CD4-positive, alpha-beta T cell treated with Interleukin-17A for 4 hours (primary cell): Measurements from ENCODE around the gene RHCE.
"Not testable (repeated sequence)": the region's sequence is repeated elsewhere in the genome, so short reads cannot be mapped to it uniquely, and the experiment has no call there.

Experiments used
- DNase-seq: peaks from one replicate; pipeline ENCODE4 v3.0.0-alpha.2; 2020; ENCODE audit warnings: mixed read lengths

The RHCE gene

GRCh38 chr1:25397549-25397948 lies 23.1 kb downstream of the RHCE start:
- DNase-seq, result not testable (repeated sequence)

GRCh38 chr1:25392841-25393240 lies 27.8 kb downstream of the RHCE start:
- DNase-seq, result no peak

GRCh38 chr1:25389721-25390120 lies 30.9 kb downstream of the RHCE start:
- not testable (repeated sequence) for DNase-seq

- DNase-seq, result not testable (repeated sequence)
Measured at GRCh38 chr1:25388691-25389090, 31.9 kb downstream of the RHCE start.

GRCh38 chr1:25387096-25387495 lies 33.5 kb downstream of the RHCE start:
- not testable (repeated sequence) for DNase-seq

GRCh38 chr1:25383875-25384274 lies 36.8 kb downstream of the RHCE start:
- DNase-seq, result not testable (repeated sequence)

GRCh38 chr1:25383090-25383489 lies 37.5 kb downstream of the RHCE start:
- DNase-seq, result not testable (repeated sequence)

- not testable (repeated sequence) for DNase-seq
Measured at GRCh38 chr1:25382543-25382942, 38.1 kb downstream of the RHCE start.

GRCh38 chr1:25378367-25378766 lies 42.3 kb downstream of the RHCE start:
- DNase-seq, result not testable (repeated sequence)

- not testable (repeated sequence) for DNase-seq
Measured at GRCh38 chr1:25371757-25372156, 48.9 kb downstream of the RHCE start.

GRCh38 chr1:25369691-25370271 lies 50.8 kb downstream of the RHCE start:
- not testable (repeated sequence) for DNase-seq

- no peak for DNase-seq
Measured at GRCh38 chr1:25369241-25369640, 51.4 kb downstream of the RHCE start.

GRCh38 chr1:25362634-25363559 lies 57.7 kb downstream of the RHCE start:
- DNase-seq, result not testable (repeated sequence)

GRCh38 chr1:25361901-25362300 lies 58.7 kb downstream of the RHCE start:
- no peak for DNase-seq

GRCh38 chr1:25360596-25361581 lies 59.7 kb downstream of the RHCE start:
- DNase-seq, result no peak

- DNase-seq, result no peak
Measured at GRCh38 chr1:25356848-25357247, 63.8 kb downstream of the RHCE start.

- no peak for DNase-seq
Measured at GRCh38 chr1:25356441-25356840, 64.2 kb downstream of the RHCE start.

GRCh38 chr1:25355841-25356395 lies 64.7 kb downstream of the RHCE start:
- DNase-seq, result no peak

- DNase-seq, result no peak
Measured at GRCh38 chr1:25349606-25350005, 71.0 kb downstream of the RHCE start.

- DNase-seq, result no peak
Measured at GRCh38 chr1:25347556-25347955, 73.1 kb downstream of the RHCE start.

GRCh38 chr1:25343872-25344271 lies 76.8 kb downstream of the RHCE start:
- no peak for DNase-seq

- no peak for DNase-seq
Measured at GRCh38 chr1:25342846-25343245, 77.8 kb downstream of the RHCE start.

GRCh38 chr1:25341746-25342145 lies 78.9 kb downstream of the RHCE start:
- DNase-seq, result no peak
